Body of pancreas (tissue), 4 donors: Measurements from ENCODE around the gene HSH2D.

Experiments used
- CTCF ChIP-seq, 7 experiments: fragments of 450-650 bp in 4 of 7; fragments of 200-600 bp in 3 of 7; sonication (generic) in 3 of 7; IDR thresholded peaks; one replicate each; pipeline ENCODE4 v1.5.1; 2016 to 2019; ENCODE audit warnings: antibody characterized with exemption in 7 of 7
- POLR2A ChIP-seq, 3 donors: fragments of 450-650 bp; IDR thresholded peaks; one replicate each; pipeline ENCODE4 v1.6.1; 2016; ENCODE audit warnings: antibody characterized with exemption in 3 of 3, mild to moderate bottlenecking in 2 of 3

GRCh38 chr19:16104722-16105121 is 38.8 kb upstream of the HSH2D start:
- TF ChIP-seq POLR2A (IDR thresholded peaks at IDR 0.05): no peak
- no peak for TF ChIP-seq CTCF (IDR thresholded peaks at IDR 0.05)
